GM12892 (cell line): ENCODE measurements around the gene CISD1.

Experiments used
- POLR2AphosphoS5 ChIP-seq: IDR thresholded peaks from 2 replicates; pipeline ENCODE4 v1.6.1; 2011; ENCODE audit warnings: low read depth, low read length, control low read depth
- TAF1 ChIP-seq: IDR thresholded peaks from 2 replicates; pipeline ENCODE4 v1.6.1; 2011; ENCODE audit warnings: low read depth, mild to moderate bottlenecking, control low read depth, low read length, borderline replicate concordance

GRCh38 chr10:58278962-58279307 is 10.0 kb downstream of the CISD1 start:
- TF ChIP-seq TAF1 (no peak), POLR2AphosphoS5 (no peak)
